Frontal cortex (tissue), 4 donors: Measurements from ENCODE around the gene BMI1. TPM values are rescaled to one million over a fixed set of nuclear protein-coding genes. Genes with fewer than 3 reads are reported as not detected.
"Not testable (repeated sequence)": the region's sequence is repeated elsewhere in the genome, so short reads cannot be mapped to it uniquely, and the experiment has no call there.

Experiments
- DNase-seq, 2 donors: peaks; one replicate each; pipeline ENCODE4 v3.0.0; 2012; ENCODE audit warnings: low spot score in 2 of 2
- FAIRE-seq: peaks from 2 replicates; lab custom pipeline; 2012; peaks lifted over from hg19 to GRCh38; lab: Jason Lieb, UNC
- total RNA-seq: library from RNA; depleted of rRNA; stranded (reverse); fragments of >200 nt; gene quantifications from one replicate; pipeline ENCODE4 v1.2.3, GENCODE V29; 2014
- donor health status: control.
- donor health status: control.
- donor health status: control.

Gene BMI1
- total RNA-seq, 1 donor from 2014 or later, result 129 TPM

DNA sequence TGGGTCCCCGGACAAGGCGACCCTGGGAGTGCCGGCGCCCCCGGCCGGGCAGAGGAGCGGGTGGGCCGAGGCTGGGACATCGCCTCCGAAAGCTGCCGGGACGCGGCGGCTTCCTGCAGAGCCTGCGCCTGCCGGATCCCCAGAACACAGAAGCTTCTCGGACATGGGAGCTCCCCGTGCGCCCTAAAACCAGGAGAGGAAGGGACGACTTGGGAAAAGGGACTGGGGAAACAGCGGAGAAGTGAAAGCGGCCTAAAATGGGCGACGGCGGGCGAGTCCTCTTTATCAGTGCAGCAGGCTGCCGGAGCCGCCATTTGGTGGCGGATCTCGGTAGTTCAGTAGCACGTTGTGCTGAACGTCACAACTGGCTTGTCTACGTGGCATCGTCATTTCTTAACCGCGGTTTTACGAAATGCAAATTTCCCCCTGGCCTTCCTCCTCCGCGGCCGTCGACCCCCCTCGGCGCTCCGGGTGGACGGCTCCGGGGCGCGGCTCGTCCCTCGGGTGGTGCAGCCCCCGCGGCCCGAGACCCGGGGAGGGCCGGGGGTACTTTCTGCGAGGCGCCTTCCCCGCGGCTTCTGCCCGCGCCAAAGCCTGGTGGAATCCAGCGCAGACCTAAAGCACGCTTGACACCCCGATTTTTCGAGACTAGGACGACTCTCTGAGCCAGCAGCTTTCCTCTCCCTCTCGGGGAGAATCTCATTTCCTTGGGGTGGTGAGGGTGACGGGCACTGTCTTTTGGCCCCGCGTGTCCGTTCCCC, 14.5 kb downstream of the BMI1 start:
- DNase-seq, result peak in 1 of 2 donors; percentile 78
- no peak for FAIRE-seq

DNA sequence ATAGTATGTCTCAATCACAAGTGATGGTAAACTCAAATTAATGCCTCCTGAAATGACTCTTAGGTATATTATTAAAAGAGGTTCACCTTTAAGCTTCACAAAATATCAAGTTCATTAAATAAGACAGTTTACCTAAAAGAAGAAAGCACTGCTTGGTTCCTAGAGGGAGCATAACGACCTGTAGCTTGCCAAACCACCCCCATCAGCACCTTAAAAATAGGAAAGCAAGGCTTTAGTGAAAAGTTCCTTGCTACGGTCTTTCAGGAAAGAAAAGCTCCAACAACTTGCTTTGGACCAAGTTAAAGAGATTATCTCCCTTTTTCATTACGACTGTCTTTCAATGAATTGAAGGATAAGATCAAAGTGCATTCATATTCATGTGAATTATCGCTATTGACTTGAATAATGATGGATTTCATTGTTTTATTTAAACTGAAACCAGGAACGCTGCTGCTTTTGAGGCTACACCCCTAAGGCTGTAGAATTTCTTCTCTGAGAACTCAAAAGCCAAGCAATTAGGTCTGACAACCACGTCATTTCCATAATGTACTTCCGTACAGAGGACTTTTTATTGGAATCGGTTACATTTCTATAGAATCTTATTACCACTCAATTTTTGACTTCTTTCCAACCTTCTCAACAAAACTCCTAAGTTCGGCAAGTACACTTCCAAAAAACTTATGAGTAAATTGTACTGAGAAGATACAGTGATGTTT, 17.4 kb downstream of the BMI1 start:
- DNase-seq (no peak), FAIRE-seq (no peak)

GRCh38 chr10:22338931-22339330, 18.0 kb downstream of the BMI1 start:
- no peak for DNase-seq
- FAIRE-seq, result no peak

- DNase-seq (peak in 1 of 2 donors; percentile 38), FAIRE-seq (no peak)
These were observed 18.9 kb downstream of the BMI1 start for GRCh38 chr10:22339761-22340328.

DNA sequence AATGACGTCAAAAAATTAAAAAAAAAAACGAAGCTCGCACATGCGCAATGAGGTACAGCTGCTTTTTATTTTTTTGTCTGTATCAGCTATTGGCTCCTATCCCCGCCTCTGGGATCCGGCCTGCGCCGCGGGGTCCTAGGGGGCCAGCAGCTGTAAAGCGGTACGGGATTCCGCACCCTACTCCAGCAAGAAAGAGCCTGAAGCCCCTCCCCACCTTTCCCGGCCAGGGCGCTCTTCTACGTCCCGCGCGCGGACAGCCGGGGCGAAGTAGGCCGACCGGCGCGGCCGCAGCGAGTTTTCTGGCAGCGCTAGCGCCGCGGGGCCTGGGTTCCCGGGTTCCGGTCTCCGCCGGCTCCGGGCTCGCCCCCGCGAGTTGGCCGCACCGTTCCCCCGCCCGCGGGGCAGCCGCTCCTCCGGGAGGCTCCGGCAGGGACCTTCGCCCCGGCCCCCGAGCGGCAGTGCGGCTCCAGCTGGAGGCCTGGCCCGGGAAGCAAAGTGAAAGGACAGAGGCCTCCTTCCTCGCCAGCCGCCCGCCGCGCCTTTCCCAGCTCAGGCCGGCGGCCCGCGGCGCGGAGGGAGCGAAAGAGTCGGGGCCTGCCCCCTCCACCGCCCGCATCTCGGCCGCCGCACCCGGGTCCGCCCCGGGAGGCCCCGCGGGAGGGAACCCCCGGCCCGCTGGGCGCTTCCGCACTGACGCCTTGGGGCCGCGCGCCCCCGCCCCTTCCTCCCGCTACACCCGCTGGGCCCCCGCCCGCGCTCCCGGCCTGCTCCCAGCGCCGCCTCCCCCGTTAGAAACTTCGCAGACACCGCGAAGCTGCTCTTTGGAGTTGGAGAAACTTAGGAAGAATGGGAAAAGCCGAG, 19.7 kb downstream of the BMI1 start:
- peak; percentile 70 to 84 for DNase-seq
- no peak for FAIRE-seq

DNA sequence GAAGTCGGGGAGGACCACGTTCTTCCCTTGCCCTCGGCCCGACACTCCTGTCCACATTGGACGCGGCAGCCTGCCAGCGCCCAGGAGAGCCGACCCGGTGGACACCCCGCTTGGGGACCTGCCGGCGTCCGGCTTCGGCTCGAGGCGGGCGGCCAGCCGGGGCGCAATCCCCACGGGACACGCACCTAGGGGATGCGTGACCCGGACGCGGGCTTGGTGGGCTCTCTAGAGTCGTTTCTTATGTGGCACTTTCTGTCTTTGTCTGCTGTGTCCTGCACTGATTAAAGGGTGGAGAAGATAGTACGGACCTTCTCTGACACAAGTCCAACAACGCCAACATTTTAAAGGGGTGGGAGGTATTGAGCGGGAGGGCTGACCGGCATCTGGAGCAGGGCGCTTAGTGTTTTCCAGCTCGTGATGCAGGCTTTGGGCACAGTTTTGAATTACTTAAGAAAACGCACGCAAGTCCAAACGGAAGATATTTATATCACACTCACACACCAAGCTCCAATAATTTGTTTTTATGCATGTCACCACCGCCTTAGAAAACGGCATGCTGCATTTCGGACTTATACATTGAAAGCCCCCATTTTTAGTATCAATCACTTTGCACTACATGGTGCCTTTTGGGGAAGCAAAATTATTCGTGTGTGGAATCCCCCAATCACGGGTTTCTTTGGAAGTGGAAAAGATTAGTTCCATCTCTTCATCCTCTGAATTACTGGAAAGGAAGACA, 20.5 kb downstream of the BMI1 start:
- DNase-seq (no peak), FAIRE-seq (no peak)

DNA sequence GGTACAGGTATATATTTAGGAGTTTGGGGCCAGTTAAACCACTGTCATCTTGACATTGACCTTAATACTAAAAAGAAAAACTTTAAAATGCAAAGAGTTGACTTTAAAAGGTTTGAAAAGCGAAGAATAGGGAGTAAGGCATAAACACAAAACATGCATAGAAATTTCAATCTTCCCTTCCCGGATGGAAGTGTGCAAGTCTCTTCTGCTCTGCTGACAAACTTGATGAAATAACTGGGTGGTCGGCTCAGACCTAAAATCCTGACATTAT, 21.0 kb downstream of the BMI1 start:
- DNase-seq (no peak), FAIRE-seq (no peak)

DNA sequence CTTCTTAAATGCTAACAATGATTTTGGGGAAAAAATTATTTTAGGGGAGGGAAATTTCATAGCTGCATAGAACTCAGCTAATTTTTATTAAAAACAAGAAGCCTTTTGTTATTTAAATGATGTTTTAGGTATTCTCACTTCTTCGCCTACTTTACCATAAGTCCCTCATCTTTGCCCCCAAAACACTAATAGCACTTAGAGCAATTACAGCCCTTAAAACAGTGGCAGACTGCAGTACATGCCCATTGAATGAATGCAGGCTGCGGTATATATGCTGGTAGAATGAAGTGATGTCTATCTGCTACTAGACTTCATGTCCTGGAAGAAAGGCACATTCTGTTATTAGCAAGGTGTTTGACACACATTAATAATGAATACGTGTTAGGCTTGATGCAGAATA, 21.5 kb downstream of the BMI1 start:
- no peak for FAIRE-seq
- DNase-seq, result no peak

DNA sequence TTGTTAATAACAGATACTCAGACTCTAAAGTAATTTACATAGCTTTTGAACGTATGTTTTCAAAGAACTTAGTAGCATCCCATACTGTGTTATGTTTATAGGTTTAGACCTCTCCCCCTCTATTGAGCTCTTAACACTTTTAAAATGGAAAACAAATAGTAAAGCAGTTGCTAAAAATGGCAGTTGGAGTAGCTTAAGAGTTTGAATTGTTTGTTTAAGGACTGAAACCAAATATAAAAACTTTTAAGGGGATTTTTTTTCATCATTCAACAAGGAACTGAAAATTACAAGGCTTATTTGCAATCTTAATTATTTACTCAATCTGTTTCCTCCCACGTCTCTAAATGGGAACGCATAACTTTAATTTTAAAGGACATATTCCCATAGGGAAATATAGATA, 22.8 kb downstream of the BMI1 start:
- DNase-seq (no peak), FAIRE-seq (no peak)

DNA sequence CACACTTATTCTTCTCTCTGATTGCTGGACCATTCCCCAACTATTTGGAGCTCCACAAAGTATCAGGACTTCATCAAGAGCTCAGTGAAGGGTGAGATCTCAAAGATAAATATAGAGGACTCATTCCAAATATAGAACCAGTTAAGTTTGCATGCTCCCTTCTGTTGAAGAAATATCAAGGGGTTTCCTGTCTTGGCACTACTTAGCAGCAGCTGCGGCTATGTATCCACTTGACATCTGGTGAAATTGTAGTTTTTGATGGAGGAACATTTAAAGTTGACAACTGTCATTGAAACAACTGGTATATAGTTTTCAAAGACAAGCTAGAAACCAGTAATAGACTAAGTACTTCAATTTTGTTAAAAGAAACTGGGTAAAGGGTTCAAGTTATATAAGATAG, 23.4 kb downstream of the BMI1 start:
- DNase-seq (no peak), FAIRE-seq (no peak)

DNA sequence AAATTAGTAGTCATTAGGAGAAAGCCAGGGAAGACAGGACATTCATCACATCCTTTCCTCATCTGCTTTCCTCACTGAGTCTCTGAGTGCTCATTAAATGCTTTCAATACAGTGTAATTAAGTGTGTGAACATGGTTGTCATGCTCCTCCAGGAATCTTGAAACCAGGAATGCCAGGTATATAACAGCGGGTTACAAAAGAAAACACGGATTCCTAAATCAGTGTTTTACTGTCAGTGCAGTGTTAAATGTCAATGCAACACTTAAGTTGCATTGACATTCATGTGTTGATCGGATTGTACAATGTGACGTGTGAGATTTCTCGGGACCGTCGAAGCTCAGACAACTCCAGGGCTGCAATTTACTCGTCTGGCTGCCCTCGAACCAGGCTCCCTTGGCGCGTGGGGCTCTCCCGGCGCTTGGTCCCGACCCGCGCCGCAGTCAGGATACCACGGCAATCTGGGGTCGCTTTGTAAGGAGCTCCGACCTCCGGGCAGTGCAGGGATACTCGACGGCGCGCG, 23.9 kb downstream of the BMI1 start:
- no peak for FAIRE-seq
- DNase-seq, result no peak

- DNase-seq, result peak in 1 of 2 donors; percentile 62
These were observed 24.6 kb downstream of the BMI1 start, which contains the start of gene SPAG6 for GRCh38 chr10:22345301-22346095. Gene SPAG6, plus strand, starts transcription at chr10:22345496. Its CDS starts 116 bp downstream, at chr10:22345612.

DNA sequence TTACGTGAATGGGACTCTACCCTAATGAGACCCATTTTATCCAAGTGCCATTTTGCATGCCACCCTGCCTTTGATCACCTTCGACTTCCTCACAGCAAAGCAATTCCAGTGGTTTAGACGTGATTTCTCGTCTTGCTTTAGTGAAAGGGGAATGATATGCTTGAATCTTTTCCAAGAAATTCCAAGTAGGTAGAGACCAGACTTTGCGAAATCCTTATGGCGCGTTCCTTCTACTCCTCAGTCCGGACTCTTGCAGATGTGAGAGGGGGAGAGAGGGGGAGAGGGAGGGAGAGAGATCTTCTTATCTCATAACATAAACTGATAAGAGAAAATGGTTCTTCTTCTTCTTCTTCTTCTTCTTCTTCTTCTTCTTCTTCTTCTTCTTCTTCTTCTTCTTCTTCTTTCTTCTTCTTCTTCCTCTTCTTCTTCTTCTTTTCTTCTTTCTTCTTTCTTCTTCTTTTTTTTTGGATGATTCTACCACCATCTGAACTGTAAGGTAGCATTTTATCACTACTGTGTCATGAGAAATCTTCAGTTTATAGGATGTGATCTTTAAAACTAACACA, 25.3 kb downstream of the BMI1 start:
- no peak for FAIRE-seq
- no peak for DNase-seq

More at GRCh38 chr10:22345301-22346095, 24.6 kb downstream of the BMI1 start, which contains the start of gene SPAG6:
- no peak for FAIRE-seq

- FAIRE-seq (no peak), DNase-seq (no peak)
These were observed 28.9 kb downstream of the BMI1 start for GRCh38 chr10:22349755-22350154.

GRCh38 chr10:22351131-22351703, 30.3 kb downstream of the BMI1 start:
- FAIRE-seq (no peak), DNase-seq (no peak)

DNA sequence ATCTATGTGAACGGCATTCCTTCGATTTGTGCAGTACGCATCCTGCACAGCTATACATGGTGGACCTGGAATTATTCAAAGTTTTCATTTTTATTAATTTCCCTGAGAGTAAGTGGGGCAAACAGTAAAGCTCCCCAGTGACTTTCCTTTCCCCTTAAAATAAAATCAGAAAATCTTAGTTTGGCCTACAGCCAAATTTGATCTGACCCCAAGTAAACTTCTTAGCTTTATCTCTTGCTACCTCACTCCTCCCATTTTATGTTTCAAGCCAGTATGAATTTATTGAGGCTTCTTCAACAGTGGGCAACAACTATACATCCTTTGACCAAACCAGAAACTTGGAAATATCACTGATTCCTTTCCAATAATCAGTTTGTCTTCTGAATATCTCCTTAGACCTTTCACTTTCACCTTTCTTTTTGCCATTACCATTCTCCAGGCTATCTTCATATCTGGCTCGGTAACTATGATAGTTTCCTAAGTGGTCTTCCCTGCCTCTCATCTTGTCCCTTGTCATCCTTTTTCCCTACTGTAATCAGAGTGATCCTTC, 35.5 kb downstream of the BMI1 start:
- DNase-seq (no peak), FAIRE-seq (no peak)

GRCh38 chr10:22357770-22358169, 36.9 kb downstream of the BMI1 start:
- FAIRE-seq, DNase-seq: not testable (repeated sequence)

DNA sequence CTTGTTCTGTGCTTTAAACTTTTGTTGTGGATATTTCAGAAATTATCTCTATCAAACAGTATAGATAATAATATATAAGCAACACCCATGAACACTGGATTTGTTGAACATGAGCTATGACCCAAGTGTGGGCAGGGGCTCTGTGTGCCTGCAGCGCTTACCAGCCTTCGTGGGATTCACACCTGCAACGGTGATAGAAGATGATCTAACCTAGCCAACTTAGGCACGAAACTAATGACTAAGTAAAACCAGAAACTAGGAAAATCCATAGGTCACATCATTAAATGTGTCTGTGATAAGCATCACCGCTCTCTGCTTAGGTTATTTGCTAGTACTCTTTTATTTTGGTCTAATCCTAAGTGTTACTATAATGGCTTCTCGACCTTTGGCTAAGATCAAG, 42.4 kb downstream of the BMI1 start:
- no peak for FAIRE-seq
- DNase-seq, result no peak
